Right lobe of liver (tissue), 4 donors: Measurements from ENCODE around the gene RXFP1.

Experiments
- CTCF ChIP-seq, 4 donors: fragments of 200-600 bp in 3 of 4; fragments of 450-650 bp in 1 of 4; IDR thresholded peaks; one replicate each; pipeline versions ENCODE4 v1.5.1 to v1.8.0; 2016 to 2022; ENCODE audit warnings: antibody characterized with exemption in 4 of 4, mild to moderate bottlenecking in 2 of 4
- POLR2A ChIP-seq: fragments of 450-650 bp; IDR thresholded peaks from one replicate; pipeline ENCODE4 v1.6.1; 2017; ENCODE audit warnings: antibody characterized with exemption, mild to moderate bottlenecking
- donor health status: DM: no; HTN: no; CAD: no.
- donor health status: DM: no; HTN: no; CAD: no.
- donor health status: DM: no; HTN: yes; CAD: no.

- no peak for TF ChIP-seq CTCF (IDR thresholded peaks at IDR 0.05)
- TF ChIP-seq POLR2A, result no peak
Measured at GRCh38 chr4:158682066-158682465, 160.4 kb downstream of the RXFP1 start.
